Caki2 (cell line): Measurements from ENCODE around the gene TTLL11. TPM values are rescaled to one million over a fixed set of nuclear protein-coding genes. Genes with fewer than 3 reads are reported as not detected.
A peak's percentile ranks its signal among the peaks of the same experiment; 100 is the strongest.
"Not testable (repeated sequence)": the region's sequence is repeated elsewhere in the genome, so short reads cannot be mapped to it uniquely, and the experiment has no call there.

ENCODE experiments used
- DNase-seq: peaks from one replicate; pipeline ENCODE4 v3.0.0-alpha.2; 2015; ENCODE audit warnings: low read depth
- in situ Hi-C: cut with HindIII; loops from 2 replicates; pipeline ENCODE4 v1.10.0; 2016; ENCODE audit warnings: low sequenced_read_pairs, low pct_unique_long_range_greater_than_20kb, mixed read lengths
- total RNA-seq: library from RNA; depleted of rRNA; stranded (reverse); fragments of >200 nt; shearing (Covaris generic); gene quantifications from 2 replicates; pipeline ENCODE4 v1.2.3, GENCODE V29; 2014; ENCODE audit warnings: low replicate concordance

Gene TTLL11
- total RNA-seq, 1 experiment from 2014 or later, result 1.7 TPM

DNA sequence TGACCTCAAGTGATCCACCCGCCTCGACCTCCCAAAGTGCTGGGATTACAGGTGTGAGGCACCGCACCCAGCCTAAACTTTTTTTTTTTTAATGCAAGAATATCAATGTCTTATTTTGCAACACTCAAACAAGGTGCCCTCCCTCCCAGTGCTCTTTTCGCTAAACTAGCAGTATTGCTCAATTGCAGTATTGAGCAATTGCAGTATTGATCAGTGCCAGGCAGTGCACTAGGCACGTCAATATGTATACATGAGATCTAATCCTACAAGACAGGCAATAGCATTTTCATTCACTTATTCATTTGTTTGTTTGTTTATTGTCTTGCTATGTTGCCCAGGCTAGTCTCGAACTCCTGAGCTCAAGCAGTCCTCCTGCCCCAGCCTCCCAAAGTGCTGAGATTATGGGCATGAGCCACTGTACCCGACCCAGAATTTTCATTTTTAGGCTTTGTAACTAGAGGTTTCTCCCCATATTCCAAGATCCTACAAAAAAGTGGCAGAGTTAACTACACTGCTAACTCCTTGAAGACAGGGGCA lies 94.5 kb downstream of the TTLL11 start:
- in situ Hi-C loops, result loop anchor here (10.0 kb wide), 1 partner anchor 304 kb away; no protein-coding TSS in a partner anchor

GRCh38 chr9:121997791-121998190 lies 95.3 kb downstream of the TTLL11 start:
- no peak for DNase-seq
- in situ Hi-C loops, result loop anchor here (10.0 kb wide), 1 partner anchor 303 kb away; no protein-coding TSS in a partner anchor

More for the DNA sequence above, 94.5 kb downstream of the TTLL11 start:
- no peak for DNase-seq

GRCh38 chr9:121996783-121997182 lies 96.3 kb downstream of the TTLL11 start:
- in situ Hi-C loops, result loop anchor here (10.0 kb wide), 1 partner anchor 302 kb away; no protein-coding TSS in a partner anchor
- no peak for DNase-seq

DNA sequence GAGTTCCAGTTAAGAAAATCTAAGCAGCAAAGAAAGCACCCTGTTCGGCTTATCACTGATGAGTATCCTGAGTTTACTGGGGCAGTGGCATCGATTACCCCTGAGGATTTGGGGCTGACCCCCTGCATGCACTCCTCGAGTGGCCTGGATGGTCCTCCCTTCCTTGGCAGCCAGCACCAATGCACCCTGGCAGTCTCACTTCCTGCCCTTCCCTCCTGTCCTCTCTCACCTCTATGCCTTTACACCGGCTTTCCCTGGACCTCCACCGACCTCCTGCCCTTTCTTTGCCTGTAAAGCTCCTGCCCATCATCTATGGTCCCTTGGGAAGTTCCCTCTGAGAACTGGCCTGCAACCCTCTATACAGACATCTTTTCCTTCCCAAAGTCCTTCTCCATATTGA lies 97.1 kb downstream of the TTLL11 start:
- DNase-seq, result no peak
- in situ Hi-C loops, result loop anchor here (10.0 kb wide), 1 partner anchor 301 kb away; no protein-coding TSS in a partner anchor

- peak; percentile 52 for DNase-seq
- in situ Hi-C loops, result loop anchor here (10.0 kb wide), 1 partner anchor 298 kb away; no protein-coding TSS in a partner anchor
Measured at GRCh38 chr9:121992571-121993212, 100.4 kb downstream of the TTLL11 start.

DNA sequence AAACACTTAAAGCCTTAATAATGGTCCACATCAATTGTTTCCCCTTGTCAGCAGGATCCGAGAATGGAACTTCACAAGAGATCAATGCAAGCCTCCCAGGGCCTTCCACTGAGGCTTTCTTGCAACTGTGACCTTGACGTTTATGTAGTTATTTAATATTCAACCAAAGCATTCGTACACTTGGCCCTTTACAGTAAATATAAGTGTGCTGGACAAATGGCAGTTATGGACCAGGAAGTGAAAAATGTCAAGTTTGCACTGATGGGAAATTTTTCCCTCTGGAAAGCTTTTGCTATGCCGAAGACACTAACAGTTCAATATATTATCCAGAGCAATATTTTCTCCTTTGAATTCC lies 101.8 kb downstream of the TTLL11 start:
- in situ Hi-C loops, result loop anchor here (10.0 kb wide), 1 partner anchor 296 kb away; no protein-coding TSS in a partner anchor
- no peak for DNase-seq

DNA sequence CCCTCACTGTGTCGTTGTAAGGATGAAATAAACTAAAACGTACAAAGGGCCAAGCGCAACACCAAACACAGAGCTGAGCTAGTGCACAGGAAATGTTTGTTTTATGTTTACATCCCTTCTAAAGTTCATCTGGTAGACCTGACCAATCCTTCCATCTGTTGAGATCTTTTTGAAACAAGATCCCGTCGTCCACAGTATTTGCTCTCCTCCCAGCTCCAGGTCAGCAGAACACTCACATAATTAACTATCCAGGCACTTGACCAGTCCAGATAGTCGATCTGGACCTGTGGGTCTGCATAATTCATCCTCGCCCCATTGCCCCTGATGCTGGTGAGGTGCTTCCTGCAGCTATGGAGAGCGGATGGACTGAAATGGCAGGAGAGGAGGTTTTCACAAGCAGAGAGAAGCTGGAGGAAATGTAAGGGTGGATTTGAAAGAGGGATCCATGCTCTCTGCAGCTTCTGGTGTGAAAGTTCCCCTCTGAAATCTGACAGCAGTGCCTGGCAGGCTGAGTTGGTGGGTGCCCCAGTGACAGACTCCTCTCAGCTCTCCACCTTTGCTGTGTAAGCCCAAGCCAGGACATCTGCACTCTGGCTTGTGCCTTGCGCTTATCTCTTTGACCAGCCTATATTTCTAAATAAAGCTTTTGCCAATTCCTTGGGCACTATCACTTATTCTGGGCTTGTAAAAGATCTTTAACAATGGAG lies 102.4 kb downstream of the TTLL11 start:
- in situ Hi-C loops, result loop anchor here (10.0 kb wide), 1 partner anchor 296 kb away; no protein-coding TSS in a partner anchor
- DNase-seq, result no peak

DNA sequence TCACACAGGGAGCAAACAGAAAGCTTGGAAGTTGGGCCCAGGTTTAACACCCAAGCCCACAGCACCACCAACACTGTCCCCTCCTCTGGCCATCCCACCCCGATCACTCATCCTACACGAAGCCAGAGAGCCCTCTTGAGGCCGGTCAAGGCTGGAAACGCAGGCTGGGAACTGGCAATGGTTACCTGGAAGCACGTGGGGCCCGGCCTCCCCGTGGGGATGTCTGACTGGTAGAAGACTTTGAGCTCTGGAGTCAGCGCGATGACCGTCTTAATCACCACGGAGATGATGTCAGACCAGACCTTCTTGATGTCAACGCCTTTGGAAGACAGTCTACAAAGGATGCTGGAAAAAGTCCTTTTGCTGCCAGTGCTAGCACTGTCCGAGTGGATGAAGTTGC lies 104.1 kb downstream of the TTLL11 start:
- no peak for DNase-seq
- in situ Hi-C loops, result no loop called here

- DNase-seq, result no peak
- in situ Hi-C loops, result no loop called here
Measured at GRCh38 chr9:121987314-121987713, 105.8 kb downstream of the TTLL11 start.

GRCh38 chr9:121985792-121986494 lies 107.2 kb downstream of the TTLL11 start:
- no peak for DNase-seq
- in situ Hi-C loops, result no loop called here

GRCh38 chr9:121984726-121985402 lies 108.2 kb downstream of the TTLL11 start:
- DNase-seq, result no peak
- in situ Hi-C loops, result no loop called here

GRCh38 chr9:121983736-121984135 lies 109.4 kb downstream of the TTLL11 start:
- no peak for DNase-seq
- in situ Hi-C loops, result no loop called here

DNA sequence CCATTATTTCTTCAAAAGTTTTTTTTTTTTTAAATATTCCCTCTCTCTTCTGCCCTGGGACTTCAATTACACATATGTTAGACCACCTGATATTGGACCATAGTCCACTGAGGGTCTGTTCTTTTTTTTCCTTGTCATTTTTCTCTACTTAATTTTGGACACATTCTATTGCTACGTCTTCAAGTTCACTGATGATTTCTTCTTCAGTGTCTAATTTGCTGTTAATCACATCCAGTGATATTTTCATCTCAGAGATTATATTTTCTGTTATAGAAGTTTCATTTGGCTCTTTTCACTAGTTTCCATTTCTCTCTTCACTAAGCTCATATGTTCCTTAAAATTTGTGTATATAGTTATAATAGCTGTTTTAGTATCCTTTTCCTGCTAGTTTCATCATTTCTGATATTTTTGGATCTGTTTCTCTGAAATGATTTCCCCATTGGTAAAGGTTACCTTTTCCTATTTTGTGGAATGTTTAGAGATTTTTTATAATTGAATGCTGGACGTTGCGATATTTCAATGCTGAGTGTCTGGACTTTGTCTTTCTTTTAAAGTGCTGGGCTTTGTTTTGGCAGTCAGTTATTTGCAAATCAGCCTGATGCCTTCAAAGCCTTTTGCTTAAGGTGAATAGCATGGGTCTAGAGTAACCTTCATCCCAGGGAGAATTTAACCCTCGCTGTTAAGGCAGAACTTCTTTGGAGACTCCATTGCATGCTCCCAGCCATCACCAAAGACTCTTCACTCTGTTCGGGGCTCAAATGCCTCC lies 111.8 kb downstream of the TTLL11 start:
- in situ Hi-C loops, result no loop called here
- no peak for DNase-seq

DNA sequence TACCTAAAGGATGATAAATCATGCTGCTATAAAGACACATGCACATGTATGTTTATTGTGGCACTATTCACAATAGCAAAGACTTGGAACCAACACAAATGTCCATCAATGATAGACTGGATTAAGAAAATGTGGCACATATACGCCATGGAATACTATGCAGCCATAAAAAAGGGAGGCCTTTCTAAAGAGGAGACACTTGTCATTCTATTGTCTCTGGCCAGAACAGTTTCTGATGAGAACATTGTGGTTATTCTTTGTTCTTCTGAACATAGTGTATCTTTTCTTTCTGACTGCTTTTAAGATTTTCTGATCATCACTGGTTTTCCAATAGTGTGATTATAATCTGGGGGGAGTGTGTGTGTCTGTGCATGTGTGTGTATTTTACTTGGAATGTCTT lies 112.4 kb downstream of the TTLL11 start:
- in situ Hi-C loops, DNase-seq: not testable (repeated sequence)

- in situ Hi-C loops, result no loop called here
- DNase-seq, result no peak
Measured at GRCh38 chr9:121979736-121980135, 113.4 kb downstream of the TTLL11 start.

DNA sequence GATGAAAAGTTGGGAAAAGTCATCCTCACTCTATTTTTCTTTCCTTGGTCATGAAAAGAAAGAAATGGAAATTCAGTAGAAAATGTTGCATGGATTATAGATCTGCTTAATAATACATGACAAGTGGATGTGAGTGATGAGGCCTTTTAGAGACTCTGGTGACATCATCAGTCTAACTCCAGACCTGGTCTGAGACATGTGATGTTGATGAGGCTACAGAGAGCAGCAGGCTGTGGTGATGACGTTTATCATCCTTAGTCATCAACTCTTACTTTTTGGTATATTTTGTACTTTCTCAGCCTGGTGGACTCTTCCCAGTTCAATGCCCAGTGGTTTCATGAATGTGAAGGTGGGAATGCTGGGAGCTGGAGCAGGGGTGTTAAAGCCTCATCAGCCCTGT lies 116.4 kb downstream of the TTLL11 start:
- in situ Hi-C loops, result no loop called here
- DNase-seq, result peak; percentile 50

DNA sequence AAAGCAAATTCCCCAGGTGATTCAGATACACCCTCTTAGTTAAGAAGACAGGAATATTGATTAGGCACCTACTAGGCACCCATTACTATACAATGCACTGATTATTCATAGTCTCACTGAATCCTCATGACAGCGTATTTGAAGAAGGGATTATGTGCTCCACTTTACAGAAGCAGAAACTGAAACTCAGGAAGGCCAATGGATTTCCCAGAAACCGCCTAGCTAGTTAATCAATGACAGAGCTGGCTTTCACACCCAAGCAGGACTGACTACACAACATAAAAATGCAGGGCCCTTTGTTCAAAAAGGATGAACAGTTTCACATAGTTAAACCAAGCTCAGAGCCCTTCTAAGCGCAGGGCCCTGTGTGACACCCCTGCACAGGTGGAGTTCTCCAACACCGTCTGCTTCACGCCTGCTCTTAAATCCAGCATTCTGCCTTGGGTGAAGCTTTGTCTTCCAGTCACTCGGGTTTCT lies 117.3 kb downstream of the TTLL11 start:
- in situ Hi-C loops, result no loop called here
- peak; percentile 79 for DNase-seq
